Measurements from ENCODE around the gene TANGO6. TPM values are rescaled to one million over a fixed set of nuclear protein-coding genes. Genes with fewer than 3 reads are reported as not detected.

Gene TANGO6
- total and polyA plus RNA-seq, 2 of the 8 experiments (the other 6 are each of a cell fraction or from before 2014, with no cell fraction given): 5.0 to 19.5 TPM

GRCh38 chr16:68995011-68995504 lies 151.7 kb downstream of the TANGO6 start (continued):
- TF ChIP-seq CHD7 (IDR thresholded peaks at IDR 0.05; ENCODE audit: insufficient replicate concordance, low read length) (peak; percentile 29), SP4 (IDR thresholded peaks at IDR 0.05; ENCODE audit: low read length) (no peak), SIX5 (IDR thresholded peaks at IDR 0.05; ENCODE audit: low read depth, low read length) (no peak), EGR1 (IDR thresholded peaks at IDR 0.05; ENCODE audit: borderline replicate concordance, low read depth, low read length) (no peak), POLR2AphosphoS5 (IDR thresholded peaks at IDR 0.05; ENCODE audit: low read depth, low read length) (no peak), CBX5 (IDR thresholded peaks at IDR 0.05; ENCODE audit: low read depth, low read length) (no peak), RAD21 (IDR thresholded peaks at IDR 0.05 in 1 of 2, conservative IDR thresholded peaks at IDR 0.05 in 1 of 2; ENCODE audit: low read depth in 2 of 2, low read length in 2 of 2) (peak; percentile 62 to 74), MAFK (IDR thresholded peaks at IDR 0.05; ENCODE audit: low read depth, low read length) (no peak), SP1 (IDR thresholded peaks at IDR 0.05; ENCODE audit: low read depth, low read length) (peak; percentile 57; the same call in 1 of the 2 replicates), GTF2F1 (IDR thresholded peaks at IDR 0.05; ENCODE audit: borderline replicate concordance, low read depth, low read length) (no peak), RNF2 (IDR thresholded peaks at IDR 0.05; ENCODE audit: borderline replicate concordance, low read depth, low read length, missing control alignments, poor library complexity, severe bottlenecking) (no peak)
